Esophagus mucosa (tissue), 1 donor: ENCODE measurements around the gene GIPC3. TPM values are rescaled to one million over a fixed set of nuclear protein-coding genes. Genes with fewer than 3 reads are reported as not detected.

Experiments
- ATAC-seq: fragments of 200-7000 bp; cut with Tn5 transposase; one replicate; pipeline ENCODE4 v1.9.1; 2020
- total RNA-seq: library from RNA; stranded (reverse); gene quantifications from one replicate; pipeline ENCODE4 v1.2.4, GENCODE V29; 2023
- donor health status: DM: yes; HTN: yes; CAD: no.

The GIPC3 gene
- total RNA-seq, 1 donor from 2014 or later, result 0.28 TPM

GRCh38 chr19:3605361-3605760 is 20.1 kb downstream of the GIPC3 start:
- no peak for ATAC-seq

- no peak for ATAC-seq
These were observed 20.5 kb downstream of the GIPC3 start for GRCh38 chr19:3605770-3606169.

GRCh38 chr19:3606174-3606689 is 21.0 kb downstream of the GIPC3 start:
- ATAC-seq, result peak; percentile 61

GRCh38 chr19:3606690-3607289 is 21.5 kb downstream of the GIPC3 start, which contains the start of gene TBXA2R:
TBXA2R (minus strand) TSS chr19:3606875; CDS start chr19:3600634, 6,241 bp downstream.
- peak; percentile 35 for ATAC-seq

GRCh38 chr19:3607303-3608078 is 22.2 kb downstream of the GIPC3 start:
- ATAC-seq, result peak; percentile 30

GRCh38 chr19:3608079-3608641 is 22.9 kb downstream of the GIPC3 start:
- ATAC-seq, result no peak

GRCh38 chr19:3608750-3609322 is 23.6 kb downstream of the GIPC3 start:
- no peak for ATAC-seq

- no peak for ATAC-seq
These were observed 24.8 kb downstream of the GIPC3 start for GRCh38 chr19:3609779-3610719.

- ATAC-seq, result no peak
These were observed 25.8 kb downstream of the GIPC3 start for GRCh38 chr19:3610745-3611717.

- no peak for ATAC-seq
These were observed 26.6 kb downstream of the GIPC3 start for GRCh38 chr19:3611841-3612240.

GRCh38 chr19:3612330-3612729 is 27.1 kb downstream of the GIPC3 start:
- no peak for ATAC-seq

GRCh38 chr19:3612901-3613741 is 27.8 kb downstream of the GIPC3 start:
- no peak for ATAC-seq

GRCh38 chr19:3613818-3614661 is 28.8 kb downstream of the GIPC3 start:
- ATAC-seq, result no peak

GRCh38 chr19:3614858-3615505 is 29.7 kb downstream of the GIPC3 start:
- ATAC-seq, result no peak

- no peak for ATAC-seq
These were observed 30.4 kb downstream of the GIPC3 start for GRCh38 chr19:3615524-3616135.

- no peak for ATAC-seq
These were observed 32.2 kb downstream of the GIPC3 start for GRCh38 chr19:3617463-3617862.

- ATAC-seq, result peak; percentile 62
These were observed 33.0 kb downstream of the GIPC3 start for GRCh38 chr19:3618144-3618810.
